Heart left ventricle (tissue), 13 donors: ENCODE measurements around the gene NIM1K.

Experiments used
- CTCF ChIP-seq, 12 donors: fragments of 200-600 bp; sonication (generic) in 4 of 12; IDR thresholded peaks; one replicate each; pipeline versions ENCODE4 v1.5.0 to v1.8.0; 2018 to 2022; ENCODE audit warnings: antibody characterized with exemption in 12 of 12, mild to moderate bottlenecking in 5 of 12
- POLR2A ChIP-seq, 2 donors: fragments of 450-650 bp; IDR thresholded peaks; one replicate each; pipeline ENCODE4 v1.6.1; 2017; ENCODE audit warnings: antibody characterized with exemption in 2 of 2, mild to moderate bottlenecking in 2 of 2, moderate library complexity in 2 of 2
- donor health status: ischemic (EF 13 %, LVEDD 7.1; RV severe dilation, severe dysfunction).
- donor health status: DM: no; HTN: yes; CAD: no.
- donor health status: DM: no; HTN: no; CAD: no.
- donor health status: ischemic (EF 25% LVEDD 6.9; RV normal size, moderate dysfunction).
- donor health status: ischemic (EF 25% LVEDD 5.7; RV mildly dilated, moderate dysfunction).
- donor health status: ischemic (EF 35%, LVEDD 5.7; RV mildly dilated, moderate dysfunction).
- donor health status: nonischemic (EF 11% LVEDD 7.7; RV severe dilation, severe dysfunction).
- donor health status: DM: yes; HTN: yes; CAD: no.
- donor health status: PGD.
- donor health status: ischemic (EF 29% LVEDD 5.4; RV normal size, mild dysfunction).
- donor health status: nonischemic (EF 23%, LVEDD 6.1; RV moderate dilation, normal function).

DNA sequence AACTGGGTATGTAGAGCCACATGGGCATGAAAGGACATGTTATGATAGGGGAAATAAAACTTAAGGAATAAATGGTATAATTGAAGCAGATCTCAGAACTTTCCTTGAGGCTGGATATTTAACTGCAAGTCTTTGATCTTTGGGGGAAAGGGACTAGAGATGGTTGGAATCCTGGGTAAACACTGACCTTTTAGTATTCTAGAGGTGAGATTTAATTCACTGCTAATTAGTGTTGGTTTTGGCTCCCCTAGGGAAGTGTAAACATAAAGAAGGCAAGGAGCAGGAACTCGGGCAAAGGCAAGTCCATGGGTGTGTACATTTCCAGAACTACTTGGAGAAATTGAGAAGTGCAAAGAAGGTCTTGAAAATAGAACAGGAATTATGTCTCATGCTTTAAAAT is 16.6 kb downstream of the NIM1K start:
- TF ChIP-seq CTCF (IDR thresholded peaks at IDR 0.05) (no peak), POLR2A (IDR thresholded peaks at IDR 0.05) (no peak)
